OCI-LY3 (cell line): ENCODE measurements around the gene MGST3.
"Not testable (repeated sequence)": the region's sequence is repeated elsewhere in the genome, so short reads cannot be mapped to it uniquely, and the experiment has no call there.

ENCODE experiments used
- H2AFZ ChIP-seq: fragments of 200-600, 300-600 bp; shearing (Covaris generic); 2 replicates; pipeline ENCODE4 v1.6.0; 2014; ENCODE audit warnings: antibody characterized with exemption, low read depth, low read length
- H3K27ac ChIP-seq: fragments of 200-600, 300-600 bp; sonication (generic); 2 replicates; pipeline ENCODE4 v1.5.1; 2014; ENCODE audit warnings: mild to moderate bottlenecking, low read length, moderate library complexity, mixed read lengths
- H3K27me3 ChIP-seq: fragments of 200-600, 300-600 bp; sonication (generic); 2 replicates; pipeline ENCODE4 v1.6.1; 2014; ENCODE audit warnings: low read depth, low read length, mixed read lengths
- H3K36me3 ChIP-seq: fragments of 200-600, 300-600 bp; sonication (generic); replicated peaks from 2 replicates; pipeline ENCODE3; 2014; ENCODE audit warnings: low read depth, low read length, mixed read lengths
- H3K4me1 ChIP-seq: fragments of 300-600, 200-600 bp; sonication (generic); 2 replicates; pipeline ENCODE4 v1.6.1; 2014; ENCODE audit warnings: low read length, mixed read lengths
- H3K4me2 ChIP-seq: fragments of 200-600, 300-600 bp; sonication (generic); 2 replicates; pipeline ENCODE4 v1.6.1; 2014; ENCODE audit warnings: low read length, mixed read lengths
- H3K4me3 ChIP-seq: fragments of 300-600, 200-600 bp; sonication (generic); 2 replicates; pipeline ENCODE4 v1.5.1; 2014; ENCODE audit warnings: antibody characterized with exemption, mild to moderate bottlenecking, low read length, moderate library complexity
- H3K79me2 ChIP-seq: fragments of 300-600, 200-600 bp; shearing (Covaris generic); 2 replicates; pipeline ENCODE4 v1.6.1; 2014; ENCODE audit warnings: mild to moderate bottlenecking, low read length, mixed read lengths
- H3K9ac ChIP-seq: fragments of 300-600, 200-600 bp; shearing (Covaris generic); 2 replicates; pipeline ENCODE4 v1.6.0; 2014; ENCODE audit warnings: mild to moderate bottlenecking, low read length, moderate library complexity
- H3K9me3 ChIP-seq: fragments of 200-600, 300-600 bp; shearing (Covaris generic); 2 replicates; pipeline ENCODE4 v1.6.1; 2014; ENCODE audit warnings: low read length, mixed read lengths; ENCODE audit not compliant: insufficient read depth
- H4K20me1 ChIP-seq: fragments of 200-600, 300-600 bp; sonication (generic); 2 replicates; pipeline ENCODE4 v1.6.1; 2016; ENCODE audit warnings: low read length, mixed read lengths; ENCODE audit not compliant: insufficient read depth
- CTCF ChIP-seq: fragments of 200-600, 300-600 bp; sonication (generic); IDR thresholded peaks from 2 replicates; pipeline ENCODE4 v1.5.1; 2014; ENCODE audit warnings: antibody characterized with exemption, low read length, low read depth
- EZH2phosphoT487 ChIP-seq: fragments of 200-600 bp; shearing (Covaris generic); IDR thresholded peaks from 2 replicates; pipeline ENCODE4 v1.6.1; 2018; ENCODE audit warnings: antibody characterized with exemption, mixed run types, low read depth

The MGST3 gene

GRCh38 chr1:165630629-165631341 is at the start of gene MGST3:
Gene MGST3, plus strand, starts transcription at chr1:165631234. Its CDS starts 18,614 bp downstream, at chr1:165649848.
- peaks cover 40% of the 10 kb centered on the region for H3K4me1 ChIP-seq
- H3K4me3 ChIP-seq, result peak within 1 kb of the TSS; percentile 92
- H3K27me3 ChIP-seq, result peaks cover 42% of the 10 kb centered on the region
- no peaks in the 10 kb centered on the region for H3K9me3 ChIP-seq
- peaks cover 25% of the 10 kb centered on the region; the same call in 1 of the 2 replicates for H4K20me1 ChIP-seq
- no peaks in the 10 kb centered on the region for H3K36me3 ChIP-seq
- peak within 1 kb of the TSS; percentile 95 for H2AFZ ChIP-seq
- no peak for TF ChIP-seq CTCF
- TF ChIP-seq EZH2phosphoT487, result no peak
- peak within 1 kb of the TSS; percentile 93 for H3K9ac ChIP-seq
- H3K79me2 ChIP-seq, result no peaks in the 10 kb centered on the region
- peak within 1 kb of the TSS; percentile 98 for H3K4me2 ChIP-seq
- peak within 1 kb of the TSS; percentile 69 for H3K27ac ChIP-seq

- no peaks in the 10 kb centered on the region for H3K9me3 ChIP-seq
- no peak overlapping the region for H3K9ac ChIP-seq
- H3K27me3 ChIP-seq, result peaks cover 73% of the 10 kb centered on the region
- no peak overlapping the region for H3K4me3 ChIP-seq
- no peaks in the 10 kb centered on the region for H3K36me3 ChIP-seq
- H3K4me1 ChIP-seq, result no peaks in the 10 kb centered on the region
- no peak for TF ChIP-seq CTCF
- no peak for TF ChIP-seq EZH2phosphoT487
- no peak overlapping the region for H3K27ac ChIP-seq
- H2AFZ ChIP-seq, result no peak overlapping the region
- H3K4me2 ChIP-seq, result no peak overlapping the region
- no peaks in the 10 kb centered on the region; the same call in 1 of the 2 replicates for H4K20me1 ChIP-seq
- H3K79me2 ChIP-seq, result no peaks in the 10 kb centered on the region
Observed at GRCh38 chr1:165581926-165582325, 49.1 kb upstream of the MGST3 start.

- H3K4me3 ChIP-seq, result no peak overlapping the region
- H3K27ac ChIP-seq, result no peak overlapping the region
- no peak overlapping the region for H2AFZ ChIP-seq
- no peaks in the 10 kb centered on the region for H4K20me1 ChIP-seq
- TF ChIP-seq EZH2phosphoT487 (no peak), CTCF (no peak)
- no peaks in the 10 kb centered on the region for H3K9me3 ChIP-seq
- no peaks in the 10 kb centered on the region for H3K79me2 ChIP-seq
- H3K9ac ChIP-seq, result no peak overlapping the region
- H3K4me1 ChIP-seq, result no peaks in the 10 kb centered on the region
- H3K27me3 ChIP-seq, result peaks cover 74% of the 10 kb centered on the region
- H3K36me3 ChIP-seq, result no peaks in the 10 kb centered on the region
- no peak overlapping the region for H3K4me2 ChIP-seq
Observed at GRCh38 chr1:165586398-165586797, 44.6 kb upstream of the MGST3 start.

- H3K9me3 ChIP-seq, H3K4me1 ChIP-seq, H3K4me3 ChIP-seq, H2AFZ ChIP-seq, H3K4me2 ChIP-seq, H3K9ac ChIP-seq, H3K36me3 ChIP-seq, H3K27ac ChIP-seq, H4K20me1 ChIP-seq, H3K79me2 ChIP-seq: not testable (repeated sequence)
- H3K27me3 ChIP-seq, result peaks cover 86% of the 10 kb centered on the region
Observed at GRCh38 chr1:165591391-165591790, 39.6 kb upstream of the MGST3 start.
